GF-D8 (cell line): ENCODE measurements around the gene RABL2A.
"Not testable (repeated sequence)": the region's sequence is repeated elsewhere in the genome, so short reads cannot be mapped to it uniquely, and the experiment has no call there.

Experiments
- DNase-seq: peaks from one replicate; lab custom pipeline; 2025; lab: John Stamatoyannopoulos, UW

The RABL2A gene

GRCh38 chr2:113626616-113627330 lies at the start of gene RABL2A:
TSS of gene RABL2A (plus strand) at chr2:113627266. CDS start at chr2:113628607, 1,341 bp downstream.
- not testable (repeated sequence) for DNase-seq

GRCh38 chr2:113578508-113578907 lies 48.6 kb upstream of the RABL2A start:
- not testable (repeated sequence) for DNase-seq

GRCh38 chr2:113582473-113582872 lies 44.6 kb upstream of the RABL2A start:
- not testable (repeated sequence) for DNase-seq

GRCh38 chr2:113583521-113584225 lies 43.4 kb upstream of the RABL2A start:
- DNase-seq, result not testable (repeated sequence)

- not testable (repeated sequence) for DNase-seq
Measured at GRCh38 chr2:113584311-113585092, 42.6 kb upstream of the RABL2A start.

- DNase-seq, result not testable (repeated sequence)
Measured at GRCh38 chr2:113587201-113587600, 39.9 kb upstream of the RABL2A start.

- DNase-seq, result not testable (repeated sequence)
Measured at GRCh38 chr2:113589591-113589990, 37.5 kb upstream of the RABL2A start.

- not testable (repeated sequence) for DNase-seq
Measured at GRCh38 chr2:113591926-113592325, 35.1 kb upstream of the RABL2A start.

- not testable (repeated sequence) for DNase-seq
Measured at GRCh38 chr2:113593280-113593679, 33.8 kb upstream of the RABL2A start.

- DNase-seq, result not testable (repeated sequence)
Measured at GRCh38 chr2:113595725-113596124, 31.3 kb upstream of the RABL2A start.

- DNase-seq, result not testable (repeated sequence)
Measured at GRCh38 chr2:113597164-113597563, 29.9 kb upstream of the RABL2A start.

- not testable (repeated sequence) for DNase-seq
Measured at GRCh38 chr2:113597572-113597971, 29.5 kb upstream of the RABL2A start.

GRCh38 chr2:113598180-113598579 lies 28.9 kb upstream of the RABL2A start:
- DNase-seq, result not testable (repeated sequence)

- not testable (repeated sequence) for DNase-seq
Measured at GRCh38 chr2:113598738-113599137, 28.3 kb upstream of the RABL2A start.

GRCh38 chr2:113599208-113599607 lies 27.9 kb upstream of the RABL2A start:
- not testable (repeated sequence) for DNase-seq

- DNase-seq, result not testable (repeated sequence)
Measured at GRCh38 chr2:113602040-113602769, 24.9 kb upstream of the RABL2A start.

- DNase-seq, result no peak
Measured at GRCh38 chr2:113602869-113603466, 24.1 kb upstream of the RABL2A start.

- not testable (repeated sequence) for DNase-seq
Measured at GRCh38 chr2:113603467-113604084, 23.5 kb upstream of the RABL2A start.

- DNase-seq, result not testable (repeated sequence)
Measured at GRCh38 chr2:113604085-113604477, 23.0 kb upstream of the RABL2A start.

- not testable (repeated sequence) for DNase-seq
Measured at GRCh38 chr2:113604661-113605060, 22.4 kb upstream of the RABL2A start.

- not testable (repeated sequence) for DNase-seq
Measured at GRCh38 chr2:113606036-113606435, 21.0 kb upstream of the RABL2A start.
